Sigmoid colon (tissue), 7 donors: ENCODE measurements around the gene ESPNL. TPM values are rescaled to one million over a fixed set of nuclear protein-coding genes. Genes with fewer than 3 reads are reported as not detected.

Experiments used
- DNase-seq: peaks from one replicate; pipeline ENCODE4 v3.0.0-alpha.2; 2019
- H3K27ac ChIP-seq, 4 donors: fragments of 200-600 bp; sonication (generic); one replicate each; pipeline ENCODE4 v1.5.1; 2016 to 2019; ENCODE audit warnings: mild to moderate bottlenecking in 1 of 4
- H3K27me3 ChIP-seq, 3 donors: fragments of 200-600 bp; sonication (generic); one replicate each; pipeline ENCODE4 v1.5.1; 2019; ENCODE audit warnings: mild to moderate bottlenecking in 1 of 3
- H3K36me3 ChIP-seq, 4 donors: fragments of 200-600 bp; sonication (generic); one replicate each; pipeline ENCODE4 v1.5.1; 2016 to 2019
- H3K4me1 ChIP-seq, 4 donors: fragments of 200-600 bp; sonication (generic); one replicate each; pipeline ENCODE4 v1.5.1; 2017 to 2019
- H3K4me3 ChIP-seq, 4 donors: fragments of 200-600 bp; sonication (generic); one replicate each; pipeline ENCODE4 v1.5.1; 2017 to 2019; ENCODE audit warnings: mild to moderate bottlenecking in 2 of 4, moderate library complexity in 1 of 4
- H3K9me3 ChIP-seq, 4 donors: fragments of 200-600 bp in 3 of 4; sonication (generic) in 3 of 4; one replicate each; pipeline versions ENCODE4 v1.5.1 to v1.6.1; 2013 to 2019
- EP300 ChIP-seq, 4 donors: sonication (generic); formaldehyde crosslinking; IDR thresholded peaks; one replicate each; pipeline ENCODE4 v1.6.1; 2017; ENCODE audit warnings: antibody characterized with exemption in 4 of 4
- POLR2A ChIP-seq, 2 donors: fragments of 450-650 bp; IDR thresholded peaks; one replicate each; pipeline ENCODE4 v1.6.1; 2016; ENCODE audit warnings: antibody characterized with exemption in 2 of 2, mild to moderate bottlenecking in 2 of 2, moderate library complexity in 2 of 2
- POLR2AphosphoS5 ChIP-seq, 4 donors: sonication (generic); formaldehyde crosslinking; IDR thresholded peaks; one replicate each; pipeline ENCODE4 v1.6.1; 2017; ENCODE audit warnings: antibody characterized with exemption in 4 of 4
- WGBS, 2 donors: extraction: QIAGEN DNeasy Blood & Tissue Kit; methylation state at CpG; one replicate each; pipeline ENCODE4 v1.1.7; 2013; 5-methylcytosine and 5-hydroxymethylcytosine counted together
- intact Hi-C: fragments of 100-400 bp; cut with DNase I; formaldehyde crosslinking; loops from one replicate; pipeline ENCODE4 v1.15.1; 2023
- polyA plus RNA-seq, 3 donors: library from polyadenylated mRNA; stranded (reverse); fragments of 200-250 nt; gene quantifications; one replicate each; pipeline ENCODE4 v1.2.3, GENCODE V29; 2013
- total RNA-seq, 4 donors: library from RNA; depleted of rRNA; stranded (reverse); fragments of >200 nt; gene quantifications; one replicate each; pipeline ENCODE4 v1.1.0, GENCODE V29; 2016
- TF ChIP-seq, protein P1 (sequence below), 4 experiments: fragments of 450-650 bp in 3 of 4; fragments of 200-600 bp in 1 of 4; IDR thresholded peaks; one replicate each; pipeline ENCODE4 v1.5.1; 2016 to 2019; ENCODE audit warnings: antibody characterized with exemption in 4 of 4, mild to moderate bottlenecking in 3 of 4, moderate library complexity in 2 of 4
- donor health status: healthy with polysubstance abuse.
- donor health status: Bipolar disorder and iron deficiency.
- donor health status: healthy.

ESPNL gene
- total and polyA plus RNA-seq, 7 donors, result 0.36 to 2.0 (median 0.58) TPM; not detected in 3

DNA sequence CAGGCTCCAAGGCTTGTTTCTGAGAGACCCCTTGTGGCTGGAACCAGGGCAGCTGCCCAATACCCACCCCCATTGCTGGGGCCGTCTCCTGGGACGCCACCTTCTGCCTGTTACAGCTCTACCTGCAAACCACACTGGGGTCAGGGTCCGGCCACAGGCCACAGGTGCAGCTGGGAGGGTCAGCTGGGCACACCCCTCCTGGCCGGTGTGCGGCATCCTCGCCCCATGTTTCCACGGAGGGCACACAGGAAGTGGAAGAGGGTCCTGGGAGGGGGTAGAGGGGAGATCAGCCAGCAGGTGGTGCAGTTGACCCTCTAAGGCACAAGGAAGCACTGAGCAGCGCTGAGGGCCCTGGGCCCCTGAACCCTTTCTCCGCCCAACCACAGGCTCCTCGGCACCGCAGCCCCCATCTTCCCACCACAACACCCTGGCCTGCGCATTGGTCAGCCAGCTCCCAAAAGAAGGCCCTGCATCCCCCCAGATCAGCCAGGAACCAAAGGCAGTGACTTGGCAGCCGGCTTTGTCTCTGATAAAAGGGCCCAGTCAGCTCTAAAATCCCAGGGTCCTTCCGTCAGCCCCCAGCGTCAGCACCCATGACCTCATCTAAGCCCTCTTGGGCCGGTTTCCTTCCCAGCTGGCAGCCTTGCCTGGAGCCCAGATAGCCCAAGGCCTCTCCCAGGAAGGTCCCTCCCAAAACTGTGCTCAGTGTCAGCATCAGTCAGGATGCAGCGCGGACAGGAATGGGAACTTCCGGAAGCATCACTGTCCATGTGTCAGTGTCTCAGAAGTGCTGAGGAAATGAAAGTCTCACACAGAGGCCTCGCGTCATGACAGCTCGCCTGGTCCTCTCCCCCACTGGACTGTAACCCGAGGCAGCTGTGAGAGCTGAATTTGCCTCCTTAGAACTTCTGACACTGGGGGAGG lies 60.3 kb downstream of the ESPNL start:
- DNase-seq, result no peak
- WGBS, 2 donors, result 55 to 57% methylated on average over 23 of the region's 23 CpGs
- Histone ChIP-seq H3K36me3 (no peaks in the 10 kb centered on the region), H3K9me3 (no peaks in the 10 kb centered on the region), H3K4me3 (no peak overlapping the region), H3K27me3 (peaks cover 18 to 46% (median 33%) of the 10 kb centered on the region in 3 donors), H3K27ac (no peak overlapping the region), H3K4me1 (peaks cover 0 to 27% (median 23%) of the 10 kb centered on the region in 4 donors)
- TF ChIP-seq POLR2A (IDR thresholded peaks at IDR 0.05), result no peak
- TF ChIP-seq, protein P1, sequence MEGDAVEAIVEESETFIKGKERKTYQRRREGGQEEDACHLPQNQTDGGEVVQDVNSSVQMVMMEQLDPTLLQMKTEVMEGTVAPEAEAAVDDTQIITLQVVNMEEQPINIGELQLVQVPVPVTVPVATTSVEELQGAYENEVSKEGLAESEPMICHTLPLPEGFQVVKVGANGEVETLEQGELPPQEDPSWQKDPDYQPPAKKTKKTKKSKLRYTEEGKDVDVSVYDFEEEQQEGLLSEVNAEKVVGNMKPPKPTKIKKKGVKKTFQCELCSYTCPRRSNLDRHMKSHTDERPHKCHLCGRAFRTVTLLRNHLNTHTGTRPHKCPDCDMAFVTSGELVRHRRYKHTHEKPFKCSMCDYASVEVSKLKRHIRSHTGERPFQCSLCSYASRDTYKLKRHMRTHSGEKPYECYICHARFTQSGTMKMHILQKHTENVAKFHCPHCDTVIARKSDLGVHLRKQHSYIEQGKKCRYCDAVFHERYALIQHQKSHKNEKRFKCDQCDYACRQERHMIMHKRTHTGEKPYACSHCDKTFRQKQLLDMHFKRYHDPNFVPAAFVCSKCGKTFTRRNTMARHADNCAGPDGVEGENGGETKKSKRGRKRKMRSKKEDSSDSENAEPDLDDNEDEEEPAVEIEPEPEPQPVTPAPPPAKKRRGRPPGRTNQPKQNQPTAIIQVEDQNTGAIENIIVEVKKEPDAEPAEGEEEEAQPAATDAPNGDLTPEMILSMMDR (IDR thresholded peaks at IDR 0.05), result peak in 1 of 4 experiments; percentile 18
- no peak for TF ChIP-seq POLR2AphosphoS5 (IDR thresholded peaks at IDR 0.05)
- no peak for TF ChIP-seq EP300 (IDR thresholded peaks at IDR 0.05)
- intact Hi-C loops, result no loop called here

DNA sequence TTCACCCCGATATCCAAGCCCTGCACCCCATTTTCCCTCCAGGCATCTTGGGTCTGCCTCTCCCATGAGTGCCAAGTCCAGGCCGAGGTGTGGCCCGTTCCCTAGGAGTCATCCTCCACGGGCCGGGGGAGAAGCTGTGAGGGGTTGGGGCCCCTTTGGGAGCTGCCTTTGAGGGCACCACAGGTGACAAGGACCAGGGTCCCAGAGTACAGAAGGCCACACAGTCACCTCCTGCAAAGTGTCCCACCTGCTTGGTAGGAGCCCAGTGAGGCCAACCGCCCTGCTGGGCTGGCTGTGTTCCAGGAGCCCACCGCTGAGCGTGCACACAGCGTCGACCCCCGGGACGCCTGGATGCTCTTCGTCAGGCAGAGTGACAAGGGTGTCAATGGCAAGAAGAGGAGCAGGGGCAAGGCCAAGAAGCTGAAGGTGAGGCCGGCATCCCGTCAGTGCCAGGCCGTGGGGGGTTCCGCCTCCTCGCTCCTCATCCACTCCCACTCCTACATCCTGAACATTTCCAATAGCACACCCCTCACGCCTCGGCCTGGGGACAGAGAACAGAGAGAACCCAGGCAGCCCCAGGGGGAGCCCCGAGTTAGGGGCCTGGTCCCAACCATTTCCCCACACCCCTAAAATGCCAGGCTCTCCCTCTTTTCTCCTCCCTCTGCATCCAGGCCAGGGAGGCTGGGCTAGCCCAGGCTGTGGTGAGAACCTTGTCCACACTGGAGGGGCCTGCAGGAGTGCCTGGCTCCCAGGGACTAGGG lies 61.3 kb downstream of the ESPNL start:
- no peak overlapping the region for H3K4me3 ChIP-seq
- H3K27me3 ChIP-seq, result peaks cover 18 to 46% (median 33%) of the 10 kb centered on the region in 3 donors
- DNase-seq, result no peak

DNA sequence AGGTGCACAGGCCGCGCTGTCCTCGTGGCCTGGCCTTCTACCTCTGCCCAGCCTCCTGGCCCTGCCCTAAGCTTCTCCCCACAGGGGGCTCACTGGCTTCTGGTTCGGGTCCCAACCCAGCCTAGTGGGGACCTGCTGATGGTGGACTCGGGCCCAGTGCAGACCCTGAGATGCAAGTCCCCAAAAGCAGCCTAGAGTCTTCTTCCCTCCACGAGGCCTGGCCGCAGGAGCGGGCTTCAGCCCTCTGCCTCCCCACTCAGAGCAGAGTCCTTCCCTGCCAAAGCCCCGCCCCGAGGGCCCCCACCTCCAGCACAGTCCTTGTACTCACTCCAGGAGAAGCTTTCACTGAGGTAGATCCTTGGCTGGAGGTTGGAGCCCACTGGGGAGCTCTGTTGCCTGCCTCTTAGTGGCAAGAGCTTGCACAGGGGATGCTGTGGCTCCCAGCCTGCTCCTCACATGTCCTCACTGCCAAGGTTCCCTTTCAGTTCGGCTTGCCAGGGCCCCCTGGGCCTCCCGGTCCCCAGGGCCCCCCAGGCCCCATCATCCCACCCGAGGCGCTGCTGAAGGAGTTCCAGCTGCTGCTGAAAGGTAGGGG lies 62.2 kb downstream of the ESPNL start:
- intact Hi-C loops, result no loop called here
- no peaks in the 10 kb centered on the region for H3K36me3 ChIP-seq
- no peak for DNase-seq
- H3K27me3 ChIP-seq, result peaks cover 18 to 46% (median 33%) of the 10 kb centered on the region in 3 donors
- peaks cover 0 to 27% (median 23%) of the 10 kb centered on the region in 4 donors for H3K4me1 ChIP-seq
- 80 to 86% methylated on average over 14 of the region's 14 CpGs for WGBS, 2 donors
- H3K9me3 ChIP-seq, result no peaks in the 10 kb centered on the region
- no peak overlapping the region for H3K27ac ChIP-seq
- no peak overlapping the region for H3K4me3 ChIP-seq
- TF ChIP-seq, protein P1 (IDR thresholded peaks at IDR 0.05), result no peak
- TF ChIP-seq EP300 (IDR thresholded peaks at IDR 0.05), result no peak

More for the DNA sequence above, 61.3 kb downstream of the ESPNL start:
- 86 to 92% methylated on average over 21 of the region's 21 CpGs for WGBS, 2 donors
- Histone ChIP-seq H3K4me1 (peaks cover 0 to 27% (median 23%) of the 10 kb centered on the region in 4 donors), H3K36me3 (no peaks in the 10 kb centered on the region), H3K27ac (no peak overlapping the region), H3K9me3 (no peaks in the 10 kb centered on the region)
- TF ChIP-seq EP300 (IDR thresholded peaks at IDR 0.05) (no peak), POLR2AphosphoS5 (IDR thresholded peaks at IDR 0.05) (no peak), POLR2A (IDR thresholded peaks at IDR 0.05) (no peak)
- TF ChIP-seq, protein P1 (IDR thresholded peaks at IDR 0.05), result no peak
- intact Hi-C loops, result no loop called here

DNA sequence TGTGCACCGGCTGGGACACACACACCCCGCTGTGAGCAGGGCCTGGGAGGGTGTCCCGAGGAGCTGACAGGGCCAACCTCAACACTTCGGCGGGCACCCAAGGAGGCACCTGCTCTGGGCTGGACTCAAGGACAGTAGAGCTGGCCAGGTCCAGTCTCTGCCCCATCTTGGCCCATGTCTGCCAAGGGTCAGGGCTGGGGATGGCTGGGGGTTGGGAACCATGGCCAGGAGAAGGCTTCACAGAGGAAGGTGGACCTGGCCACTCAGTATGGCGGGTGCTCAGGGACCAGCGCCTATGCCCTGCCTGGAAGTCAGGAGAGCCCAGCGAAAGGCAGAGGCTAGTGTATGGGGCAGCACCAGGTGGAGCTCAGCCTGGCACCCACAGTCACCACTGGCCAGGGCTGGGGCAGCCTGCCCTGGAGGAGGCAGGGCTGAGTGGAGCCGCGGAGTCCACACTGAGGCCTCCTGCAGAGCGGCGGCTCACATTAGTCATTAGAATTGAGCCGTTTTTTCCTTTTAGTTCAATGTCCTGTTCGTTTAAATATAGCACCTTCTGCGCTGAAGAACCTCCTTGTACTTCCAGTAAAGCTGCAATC lies 62.8 kb downstream of the ESPNL start:
- no peaks in the 10 kb centered on the region for H3K9me3 ChIP-seq
- no peak overlapping the region for H3K27ac ChIP-seq
- TF ChIP-seq EP300 (IDR thresholded peaks at IDR 0.05) (no peak), POLR2A (IDR thresholded peaks at IDR 0.05) (no peak), POLR2AphosphoS5 (IDR thresholded peaks at IDR 0.05) (no peak)
- TF ChIP-seq, protein P1 (IDR thresholded peaks at IDR 0.05), result no peak
- intact Hi-C loops, result no loop called here
- H3K27me3 ChIP-seq, result peaks cover 18 to 45% (median 33%) of the 10 kb centered on the region in 3 donors
- peaks cover 0 to 5% (median 2%) of the 10 kb centered on the region in 4 donors for H3K36me3 ChIP-seq
- peaks cover 0 to 27% (median 23%) of the 10 kb centered on the region in 4 donors for H3K4me1 ChIP-seq
- DNase-seq, result no peak
- no peak overlapping the region for H3K4me3 ChIP-seq
- WGBS, 2 donors, result 56 to 66% methylated on average over 15 of the region's 15 CpGs
